Islet of Langerhans (tissue), 1 donor: ENCODE results near the gene KIAA1328.
"Not testable (repeated sequence)": the region's sequence is repeated elsewhere in the genome, so short reads cannot be mapped to it uniquely, and the experiment has no call there.

ENCODE experiments used
- FAIRE-seq: peaks from one replicate; lab custom pipeline; 2011; peaks lifted over from hg19 to GRCh38; lab: Jason Lieb, UNC

The KIAA1328 gene

DNA sequence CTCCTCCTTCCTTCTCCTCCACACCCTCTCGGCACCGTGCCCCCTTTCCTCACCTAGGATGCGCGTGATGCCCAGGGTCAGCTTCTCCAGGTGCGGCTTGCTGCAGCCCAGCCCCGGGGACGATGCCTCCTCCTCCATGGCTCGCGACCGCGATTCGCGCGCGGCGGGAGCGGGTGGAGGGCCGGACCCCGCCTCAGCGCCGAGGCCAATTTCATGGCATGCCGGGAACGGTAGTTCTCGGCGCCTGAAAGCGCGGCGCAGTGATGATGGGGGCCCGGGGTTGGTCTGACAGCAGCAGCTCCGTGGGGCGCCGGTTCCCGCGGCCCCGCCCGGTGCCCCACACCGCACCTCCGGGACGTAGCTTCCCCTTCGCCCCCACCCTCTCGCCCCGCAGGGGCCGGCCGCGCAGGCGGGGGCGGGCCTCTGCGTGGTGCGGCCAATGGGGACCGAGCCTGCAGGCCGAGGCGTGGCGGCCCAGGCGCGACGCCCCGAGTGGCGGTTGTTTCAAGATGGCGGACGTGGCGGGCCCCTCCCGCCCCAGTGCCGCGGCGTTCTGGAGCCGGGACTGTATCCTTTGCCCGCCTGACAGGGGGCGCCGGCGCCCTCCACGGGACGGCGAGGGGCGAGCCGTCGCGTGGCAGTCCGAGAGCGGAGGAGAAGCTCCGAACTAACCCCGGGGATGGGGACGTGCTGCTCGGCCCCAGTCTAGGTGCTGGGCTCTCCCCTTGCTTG lies at the start of gene KIAA1328, which contains the start of gene TPGS2:
Gene KIAA1328, plus strand, starts transcription at position 498 of the 732 bp plus-strand sequence. Its CDS starts 12 bp downstream, at position 510.
Gene TPGS2, minus strand, starts transcription at position 373 of the 732 bp plus-strand sequence. Its CDS starts 235 bp downstream, at position 138.
- FAIRE-seq = no peak

DNA sequence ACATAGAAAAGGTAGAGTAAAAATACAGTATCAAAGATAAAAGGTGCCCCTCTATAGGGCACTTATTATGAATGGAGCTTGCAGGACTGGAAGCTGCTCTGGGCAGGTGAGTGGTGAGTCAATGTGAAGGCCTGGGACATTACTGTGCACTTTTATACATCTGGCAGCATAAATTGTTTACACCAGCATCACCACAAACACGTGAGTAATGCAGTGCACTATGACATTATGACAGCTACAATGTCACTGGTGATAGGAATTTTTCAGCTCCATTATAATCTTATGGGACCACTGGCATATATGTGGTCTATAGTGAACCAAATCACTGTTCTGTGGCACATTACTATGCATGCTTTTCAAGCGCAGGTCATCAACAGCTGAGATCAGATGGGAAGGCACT lies 48.2 kb upstream of the KIAA1328 start:
- no peak for FAIRE-seq

DNA sequence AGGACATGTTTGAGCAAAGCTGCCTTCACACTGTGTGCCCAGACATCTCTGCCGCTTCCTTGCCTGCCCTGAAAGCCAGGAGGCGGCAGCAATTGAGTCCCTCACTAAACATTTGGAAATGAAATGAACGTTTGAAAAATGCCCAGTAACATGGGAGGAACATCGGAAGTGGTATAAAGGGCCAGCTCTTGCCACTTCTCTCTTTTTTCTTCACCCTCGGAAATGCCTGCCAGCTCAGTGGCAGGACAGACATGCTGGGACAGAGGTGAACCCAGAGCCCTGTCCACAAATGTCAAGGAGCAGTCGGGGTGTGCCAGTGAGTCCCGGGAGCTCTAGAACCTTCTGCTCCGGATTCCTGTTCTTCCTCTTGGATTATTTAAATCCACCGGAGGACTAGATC lies 46.2 kb upstream of the KIAA1328 start:
- FAIRE-seq = no peak

DNA sequence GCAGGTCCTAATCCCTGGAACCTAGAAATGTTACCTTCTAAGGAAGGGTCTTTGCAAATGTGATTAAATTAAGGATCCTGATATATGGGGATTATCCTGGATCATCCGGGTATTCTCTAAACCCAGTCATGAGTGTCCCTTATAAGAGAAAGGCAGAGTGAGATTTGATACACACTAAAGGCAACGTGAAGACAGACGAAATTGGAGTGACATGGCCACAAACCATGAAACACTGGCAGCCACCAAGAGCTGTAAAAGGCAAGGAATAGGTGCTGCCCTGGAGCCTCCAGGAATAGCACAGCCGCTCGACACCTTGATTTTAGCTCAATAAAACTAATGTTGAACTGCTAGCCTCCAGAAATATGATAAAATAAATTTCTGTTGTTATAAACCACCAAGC lies 45.1 kb upstream of the KIAA1328 start:
- FAIRE-seq = no peak

GRCh38 chr18:36786686-36787085 lies 42.2 kb upstream of the KIAA1328 start:
- no peak for FAIRE-seq

DNA sequence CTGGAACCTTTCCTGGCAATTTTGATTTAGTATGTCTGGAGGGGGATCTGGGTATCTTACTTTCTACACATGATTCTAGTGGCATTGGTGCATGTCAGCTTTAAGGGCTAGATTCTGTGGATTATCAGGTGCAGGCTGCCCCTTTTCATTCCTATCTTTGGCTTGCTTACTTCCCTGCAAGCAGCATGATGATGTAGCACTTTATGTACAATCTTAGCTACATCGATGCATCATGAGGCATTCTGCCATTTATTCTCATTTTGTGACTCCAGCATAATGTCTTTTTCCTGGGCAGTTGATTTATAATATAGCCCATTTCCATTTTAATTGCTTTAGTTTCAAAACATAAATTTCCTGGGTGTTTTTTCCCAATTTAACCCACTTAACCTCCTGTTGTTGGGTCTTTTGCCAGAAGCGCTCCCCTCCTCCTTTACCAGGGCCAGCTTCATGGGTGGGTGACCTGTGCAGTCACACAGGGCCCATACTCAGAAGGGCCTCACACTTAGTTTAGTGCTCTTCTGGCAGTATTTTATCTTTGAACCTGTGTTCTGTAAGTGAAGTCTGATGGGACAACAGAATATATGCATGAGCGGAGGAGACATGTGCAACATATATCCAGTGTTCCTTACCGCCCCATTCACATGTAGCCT lies 36.2 kb upstream of the KIAA1328 start:
- no peak for FAIRE-seq

DNA sequence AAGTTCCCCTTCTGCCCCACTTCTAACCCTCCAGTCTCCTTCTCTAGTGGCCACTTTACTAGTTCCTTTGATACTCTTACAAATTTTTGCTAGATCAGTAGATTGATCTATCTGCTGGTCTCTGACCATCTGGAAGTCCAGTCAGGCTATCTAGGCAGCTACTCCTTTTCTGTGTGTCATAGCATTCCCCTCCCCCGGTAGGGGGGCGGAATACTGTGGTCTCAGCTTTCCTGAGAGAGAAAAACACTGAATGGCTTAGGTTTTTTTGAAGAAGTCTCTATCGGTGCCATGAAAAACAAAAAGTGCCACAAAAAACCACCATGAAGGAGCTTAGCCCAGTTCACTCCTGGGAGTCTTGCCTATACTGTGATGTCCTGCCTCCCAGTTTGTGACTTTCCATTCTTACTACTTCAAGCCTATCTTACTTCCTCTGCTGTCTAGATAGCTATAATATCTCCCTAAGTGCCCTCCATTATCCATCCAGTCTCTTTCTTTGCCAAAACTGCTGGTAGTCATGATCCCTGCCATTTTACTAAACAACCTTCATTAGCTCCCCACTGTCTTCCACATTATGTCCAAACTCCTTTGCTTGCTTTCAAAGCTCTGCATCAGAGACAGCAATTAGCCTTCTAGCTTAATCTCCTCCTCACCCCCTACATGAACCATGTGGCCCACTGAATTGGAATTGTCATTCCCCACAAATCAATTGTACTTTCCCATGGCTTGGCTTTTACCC lies 30.0 kb upstream of the KIAA1328 start:
- FAIRE-seq = no peak

DNA sequence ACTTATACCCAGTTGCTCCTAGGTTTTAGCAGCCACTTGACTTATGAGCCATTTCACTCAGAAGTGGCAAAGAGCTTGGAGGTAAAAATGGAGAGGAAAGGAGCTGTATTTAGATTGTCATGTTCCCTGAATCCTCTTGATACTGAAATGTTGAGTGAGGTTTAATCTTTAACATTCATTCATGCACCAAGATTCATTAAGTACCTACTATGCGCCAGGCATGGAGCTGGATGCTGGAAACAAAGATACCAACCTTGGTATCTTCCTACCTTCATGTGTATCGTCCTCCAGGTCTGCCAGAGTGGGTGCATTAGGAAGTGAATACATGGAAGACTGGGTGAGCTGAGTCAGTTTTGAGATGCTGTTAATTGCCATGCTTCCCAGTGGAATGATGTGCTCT lies 23.8 kb upstream of the KIAA1328 start:
- no peak for FAIRE-seq

GRCh38 chr18:36808681-36809080 lies 20.2 kb upstream of the KIAA1328 start:
- FAIRE-seq = no peak

DNA sequence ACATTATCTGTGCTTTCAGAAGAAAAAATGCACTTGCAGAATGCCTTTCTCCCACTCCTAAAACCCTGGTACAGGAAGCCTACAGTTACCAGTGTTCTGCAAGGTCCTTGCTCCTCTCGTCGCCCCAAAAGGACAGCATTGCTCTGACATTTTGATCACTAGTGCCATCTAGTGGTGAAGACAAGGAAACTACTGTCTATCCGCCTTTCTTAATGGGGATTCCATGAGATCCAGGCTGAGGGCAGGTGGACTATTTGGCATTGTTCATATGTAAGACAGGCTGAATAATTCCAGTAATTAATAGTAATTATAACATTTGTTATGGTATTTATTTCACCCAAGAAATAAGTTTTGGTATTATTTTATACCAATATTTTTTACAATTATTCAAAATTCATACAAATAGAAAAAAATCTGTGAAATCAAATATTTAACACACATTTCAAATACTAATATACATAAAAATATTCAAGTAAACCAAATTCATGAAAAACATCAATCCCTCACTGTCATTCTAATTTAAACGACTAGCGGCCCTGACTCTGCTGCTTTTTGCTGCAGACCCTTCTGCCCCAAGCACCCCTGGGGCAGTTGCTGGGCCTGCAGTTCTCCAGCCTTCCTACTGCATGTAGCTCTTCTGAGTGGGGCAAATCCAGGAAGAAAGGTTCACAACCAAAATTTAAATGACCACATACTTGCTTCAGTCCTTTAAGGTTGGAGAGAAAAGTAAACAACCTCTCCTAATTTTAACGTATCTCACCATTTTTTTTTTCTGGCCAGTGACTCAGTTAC lies 19.1 kb upstream of the KIAA1328 start:
- FAIRE-seq = no peak

DNA sequence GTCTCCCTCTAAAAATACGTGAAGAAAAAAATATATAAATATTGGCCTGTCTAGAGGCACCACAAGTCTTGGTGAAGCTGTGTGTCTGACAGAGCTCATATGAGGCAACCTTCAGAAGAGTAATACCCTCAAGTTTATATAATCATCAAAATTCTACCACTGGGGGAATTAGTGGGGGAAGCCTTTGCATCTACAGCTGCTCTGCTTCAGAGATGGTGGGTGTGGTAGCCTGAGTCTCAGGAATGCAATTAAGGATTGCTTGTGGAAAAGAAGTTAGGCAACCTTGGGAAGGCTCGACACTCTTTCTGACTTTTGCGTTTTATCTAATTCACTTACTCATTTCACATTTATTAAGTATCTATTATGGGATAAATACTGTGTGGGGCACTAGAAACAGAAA lies 17.5 kb upstream of the KIAA1328 start:
- FAIRE-seq = no peak

GRCh38 chr18:36811955-36812354 lies 17.0 kb upstream of the KIAA1328 start:
- no peak for FAIRE-seq

- no peak for FAIRE-seq
Measured at GRCh38 chr18:36812678-36813077, 16.2 kb upstream of the KIAA1328 start.

DNA sequence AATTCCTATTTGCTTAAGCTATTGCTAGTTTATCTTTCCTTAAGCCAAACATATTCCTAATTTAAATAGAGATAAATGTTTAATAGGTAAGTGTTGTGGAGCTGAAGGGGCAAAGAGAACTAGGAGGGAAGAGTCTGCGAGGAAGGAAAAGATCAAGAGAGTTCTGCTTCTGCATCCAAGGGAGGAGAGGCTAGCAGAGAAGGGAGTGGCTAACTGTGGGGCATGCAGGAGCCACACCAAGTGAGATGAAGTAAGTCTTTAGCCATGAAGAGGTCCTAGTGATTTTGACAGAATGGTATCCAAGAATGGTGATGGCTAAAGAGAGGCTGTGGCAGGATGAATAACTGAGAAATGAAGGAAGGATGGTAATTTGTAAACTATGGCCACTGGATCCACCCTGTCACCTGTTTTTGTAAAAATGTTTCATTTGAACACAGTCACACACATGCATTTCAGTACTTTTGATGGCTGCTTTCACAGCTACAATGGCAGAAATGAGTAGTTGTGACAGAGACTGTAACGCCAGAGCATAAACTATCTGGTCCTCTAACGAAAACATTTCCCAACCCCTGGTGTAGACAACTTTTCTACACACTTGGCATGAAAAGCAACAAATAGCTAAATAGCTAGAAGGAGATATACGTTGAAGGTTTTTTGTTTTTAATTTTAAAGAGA lies 15.7 kb upstream of the KIAA1328 start:
- no peak for FAIRE-seq

DNA sequence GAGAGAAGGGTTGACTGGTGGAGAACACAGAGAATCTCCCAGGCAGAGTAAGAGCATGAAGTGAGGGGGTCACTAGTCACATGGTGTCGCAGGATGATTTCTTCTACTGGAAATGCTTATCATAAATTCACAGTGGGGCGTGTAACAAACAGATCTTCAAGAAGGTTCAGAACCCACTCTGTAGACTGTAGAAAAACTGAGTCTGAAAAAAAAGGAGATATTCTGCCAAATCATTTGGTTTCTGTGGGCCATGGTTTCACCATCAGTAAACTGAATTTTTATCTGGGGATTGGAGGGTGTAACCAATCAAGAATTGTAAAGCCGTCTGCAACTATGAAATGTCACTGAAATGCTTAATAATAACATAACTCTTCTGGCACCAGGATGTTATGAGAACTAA lies 15.1 kb upstream of the KIAA1328 start:
- no peak for FAIRE-seq

DNA sequence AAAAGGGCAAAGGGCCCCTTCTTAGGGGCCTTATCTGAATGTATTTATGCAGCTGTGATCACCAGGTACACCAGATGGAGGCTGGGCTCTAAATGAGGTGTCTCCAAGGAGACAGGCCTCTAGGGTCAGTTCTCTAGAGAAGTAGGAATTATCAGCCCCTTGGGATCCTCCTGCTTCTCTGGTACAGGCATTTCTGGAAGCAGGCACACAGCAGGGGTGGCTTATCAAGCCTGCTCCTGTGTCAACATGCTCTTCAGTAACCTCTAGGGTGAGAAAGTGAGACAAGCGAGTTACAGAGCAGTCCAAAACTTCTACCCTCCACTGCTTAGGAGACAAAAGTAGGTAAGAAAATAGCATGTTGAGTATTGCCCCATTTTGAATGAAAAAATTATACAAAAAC lies 13.9 kb upstream of the KIAA1328 start:
- FAIRE-seq = no peak

DNA sequence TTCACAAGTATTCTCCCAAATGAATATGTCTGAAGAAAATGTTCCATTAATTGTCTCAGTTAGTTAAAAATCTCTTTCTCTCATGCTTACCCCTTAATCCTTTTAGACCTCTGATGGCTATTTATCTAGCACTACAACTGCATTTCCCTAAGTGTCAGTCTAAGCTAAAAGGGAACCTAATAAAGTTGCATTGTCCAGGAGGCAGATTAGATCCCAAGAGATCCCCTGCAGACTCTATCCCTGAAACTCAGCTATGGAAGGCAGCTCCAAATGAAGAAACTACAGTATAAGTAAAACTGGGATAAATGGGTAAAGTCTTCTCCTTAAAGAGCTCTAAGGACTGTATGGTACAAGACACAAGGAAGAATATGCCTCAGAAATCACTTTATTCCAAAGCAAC lies 12.8 kb upstream of the KIAA1328 start:
- FAIRE-seq = not testable (repeated sequence)

DNA sequence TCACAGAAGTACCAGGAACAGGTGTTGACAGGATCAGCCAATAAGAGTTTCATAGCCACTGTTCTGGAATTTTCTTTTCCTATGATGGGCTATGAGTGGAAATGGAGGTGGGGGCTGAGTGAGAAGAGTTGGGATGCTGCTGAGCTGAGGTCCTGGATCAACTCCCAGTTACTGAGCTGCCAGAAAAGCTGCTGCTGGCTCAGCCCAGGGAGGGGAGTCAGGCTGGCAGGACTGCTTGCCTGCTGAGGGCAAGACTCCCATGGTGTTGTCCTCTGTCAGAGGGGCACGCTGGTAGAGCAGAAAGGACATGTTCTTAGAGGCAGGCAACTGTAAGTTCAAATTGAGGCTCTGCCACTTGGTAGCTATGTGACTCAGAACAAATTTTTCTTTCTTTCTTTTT lies 11.9 kb upstream of the KIAA1328 start:
- no peak for FAIRE-seq

DNA sequence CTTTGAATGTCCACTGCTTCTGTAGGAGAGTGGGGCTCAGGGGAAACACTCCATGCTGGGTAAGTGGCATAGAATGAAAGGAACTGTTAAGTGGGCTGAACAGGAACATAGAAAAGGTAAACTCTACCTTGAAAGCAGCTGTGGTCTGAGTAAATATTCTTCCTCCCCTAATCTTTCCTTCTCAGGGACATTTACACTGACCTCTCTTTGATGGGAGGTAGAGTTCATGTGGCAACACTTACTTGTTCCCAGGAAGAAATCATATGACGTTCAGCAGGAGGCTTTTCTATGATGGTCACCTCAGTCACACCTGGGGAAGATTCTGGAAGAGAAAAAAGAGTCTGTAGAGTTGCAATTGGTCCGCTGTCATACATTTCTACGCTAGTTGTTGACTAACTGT lies 10.3 kb upstream of the KIAA1328 start:
- no peak for FAIRE-seq

GRCh38 chr18:36819621-36820020 lies 9.3 kb upstream of the KIAA1328 start:
- no peak for FAIRE-seq

GRCh38 chr18:36821681-36822080 lies 7.2 kb upstream of the KIAA1328 start:
- no peak for FAIRE-seq

- no peak for FAIRE-seq
Measured at GRCh38 chr18:36825526-36825925, 3.4 kb upstream of the KIAA1328 start.
